HL-60 (cell line): ENCODE data around the gene DZIP1L.

Experiments
- DNase-seq, 2 experiments: peaks; one replicate each; pipeline ENCODE4 v3.0.0-alpha.2; 2010 to 2020; ENCODE audit warnings: low read depth in 1 of 2, low spot score in 1 of 2
- H3K27ac ChIP-seq: fragments of 250-450 bp; sonication (Bioruptor Pico); replicated peaks from 2 replicates; pipeline ENCODE4 v1.5.1; 2020; ENCODE audit warnings: mild to moderate bottlenecking, moderate library complexity
- H3K27me3 ChIP-seq: fragments of 250-450 bp; sonication (Bioruptor Pico); 2 replicates; pipeline ENCODE4 v1.5.1; 2021; ENCODE audit warnings: mild to moderate bottlenecking, moderate library complexity; ENCODE audit not compliant: insufficient read depth, poor library complexity, severe bottlenecking
- H3K4me3 ChIP-seq: replicated peaks from 2 replicates; pipeline ENCODE4 v1.5.1; 2011; ENCODE audit warnings: mild to moderate bottlenecking, control low read depth, low read length; ENCODE audit not compliant: insufficient read depth
- CTCF ChIP-seq: IDR thresholded peaks from one replicate; pipeline ENCODE4 v1.5.1; 2011; ENCODE audit warnings: low read length, control low read depth, inconsistent platforms; ENCODE audit not compliant: insufficient read depth
- GABPA ChIP-seq: IDR thresholded peaks from 2 replicates; pipeline ENCODE4 v1.6.1; 2012; ENCODE audit warnings: low read depth
- POLR2AphosphoS5 ChIP-seq: IDR thresholded peaks from 2 replicates; pipeline ENCODE4 v1.6.1; 2012; ENCODE audit warnings: low read depth
- SPI1 ChIP-seq: IDR thresholded peaks from 2 replicates; pipeline ENCODE4 v1.6.1; 2012; ENCODE audit warnings: low read depth, mild to moderate bottlenecking, borderline replicate concordance
- TF ChIP-seq, protein P1 (sequence below): IDR thresholded peaks from 2 replicates; pipeline ENCODE4 v1.6.1; 2012; ENCODE audit warnings: low read depth; ENCODE audit not compliant: insufficient replicate concordance

DZIP1L gene

GRCh38 chr3:138034918-138035317, 80.5 kb downstream of the DZIP1L start:
- no peak for DNase-seq
- H3K4me3 ChIP-seq, result no peak overlapping the region
- H3K27ac ChIP-seq, result no peak overlapping the region
- H3K27me3 ChIP-seq, result peaks cover 10% of the 10 kb centered on the region
- TF ChIP-seq GABPA, result no peak
- TF ChIP-seq, protein P1, sequence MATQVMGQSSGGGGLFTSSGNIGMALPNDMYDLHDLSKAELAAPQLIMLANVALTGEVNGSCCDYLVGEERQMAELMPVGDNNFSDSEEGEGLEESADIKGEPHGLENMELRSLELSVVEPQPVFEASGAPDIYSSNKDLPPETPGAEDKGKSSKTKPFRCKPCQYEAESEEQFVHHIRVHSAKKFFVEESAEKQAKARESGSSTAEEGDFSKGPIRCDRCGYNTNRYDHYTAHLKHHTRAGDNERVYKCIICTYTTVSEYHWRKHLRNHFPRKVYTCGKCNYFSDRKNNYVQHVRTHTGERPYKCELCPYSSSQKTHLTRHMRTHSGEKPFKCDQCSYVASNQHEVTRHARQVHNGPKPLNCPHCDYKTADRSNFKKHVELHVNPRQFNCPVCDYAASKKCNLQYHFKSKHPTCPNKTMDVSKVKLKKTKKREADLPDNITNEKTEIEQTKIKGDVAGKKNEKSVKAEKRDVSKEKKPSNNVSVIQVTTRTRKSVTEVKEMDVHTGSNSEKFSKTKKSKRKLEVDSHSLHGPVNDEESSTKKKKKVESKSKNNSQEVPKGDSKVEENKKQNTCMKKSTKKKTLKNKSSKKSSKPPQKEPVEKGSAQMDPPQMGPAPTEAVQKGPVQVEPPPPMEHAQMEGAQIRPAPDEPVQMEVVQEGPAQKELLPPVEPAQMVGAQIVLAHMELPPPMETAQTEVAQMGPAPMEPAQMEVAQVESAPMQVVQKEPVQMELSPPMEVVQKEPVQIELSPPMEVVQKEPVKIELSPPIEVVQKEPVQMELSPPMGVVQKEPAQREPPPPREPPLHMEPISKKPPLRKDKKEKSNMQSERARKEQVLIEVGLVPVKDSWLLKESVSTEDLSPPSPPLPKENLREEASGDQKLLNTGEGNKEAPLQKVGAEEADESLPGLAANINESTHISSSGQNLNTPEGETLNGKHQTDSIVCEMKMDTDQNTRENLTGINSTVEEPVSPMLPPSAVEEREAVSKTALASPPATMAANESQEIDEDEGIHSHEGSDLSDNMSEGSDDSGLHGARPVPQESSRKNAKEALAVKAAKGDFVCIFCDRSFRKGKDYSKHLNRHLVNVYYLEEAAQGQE, result no peak
- no peak for TF ChIP-seq SPI1

GRCh38 chr3:138033202-138033691, 82.2 kb downstream of the DZIP1L start:
- Histone ChIP-seq H3K27ac (no peak overlapping the region), H3K4me3 (no peak overlapping the region), H3K27me3 (peaks cover 10% of the 10 kb centered on the region)
- DNase-seq, result no peak
- no peak for TF ChIP-seq SPI1
- no peak for TF ChIP-seq GABPA
- TF ChIP-seq CTCF, result no peak
- TF ChIP-seq, protein P1, result no peak
- no peak for TF ChIP-seq POLR2AphosphoS5

GRCh38 chr3:138032567-138032966, 82.8 kb downstream of the DZIP1L start:
- TF ChIP-seq CTCF, result no peak
- no peak for TF ChIP-seq SPI1
- TF ChIP-seq GABPA, result no peak
- no peak for TF ChIP-seq POLR2AphosphoS5
- TF ChIP-seq, protein P1, result no peak

GRCh38 chr3:138031536-138031935, 83.9 kb downstream of the DZIP1L start:
- H3K4me3 ChIP-seq, result no peak overlapping the region
- H3K27me3 ChIP-seq, result peaks cover 8% of the 10 kb centered on the region
- DNase-seq, result no peak
- H3K27ac ChIP-seq, result no peak overlapping the region
- TF ChIP-seq, protein P1, result no peak
- TF ChIP-seq CTCF (no peak), POLR2AphosphoS5 (no peak)

More at GRCh38 chr3:138032567-138032966, 82.8 kb downstream of the DZIP1L start:
- no peak overlapping the region for H3K4me3 ChIP-seq
- no peak overlapping the region for H3K27ac ChIP-seq
- H3K27me3 ChIP-seq, result peaks cover 10% of the 10 kb centered on the region
- no peak for DNase-seq
